Tibial artery (tissue), 4 donors: Measurements from ENCODE around the gene TMEM185A.
"Not testable (repeated sequence)": the region's sequence is repeated elsewhere in the genome, so short reads cannot be mapped to it uniquely, and the experiment has no call there.

Experiments used
- DNase-seq, 2 donors: peaks; one replicate each; pipeline ENCODE4 v3.0.0-alpha.2; 2019
- H3K27ac ChIP-seq, 2 donors: fragments of 200-600 bp; sonication (generic) in 1 of 2; 1 replicate in 1 of 2; 2 replicates in 1 of 2; pipeline ENCODE4 v1.5.1; 2018 to 2019; ENCODE audit warnings: mild to moderate bottlenecking in 1 of 2
- H3K27me3 ChIP-seq, 2 donors: fragments of 200-600 bp; sonication (generic) in 1 of 2; one replicate each; pipeline versions ENCODE4 v1.5.1 to v1.6.0; 2016 to 2019
- H3K36me3 ChIP-seq, 3 donors: fragments of 200-600 bp; sonication (generic) in 2 of 3; one replicate each; pipeline ENCODE4 v1.5.1; 2016 to 2019; ENCODE audit warnings: mild to moderate bottlenecking in 2 of 3
- H3K4me1 ChIP-seq, 4 donors: fragments of 200-600 bp; sonication (generic) in 2 of 4; 1 replicate in 3 of 4; 2 replicates in 1 of 4; pipeline ENCODE4 v1.5.1; 2016 to 2019
- H3K4me3 ChIP-seq, 2 donors: fragments of 200-600 bp; sonication (generic) in 1 of 2; 1 replicate in 1 of 2; 2 replicates in 1 of 2; pipeline ENCODE4 v1.5.1; 2018 to 2019; ENCODE audit warnings: mild to moderate bottlenecking in 2 of 2
- H3K9me3 ChIP-seq, 3 donors: fragments of 200-600 bp; sonication (generic) in 1 of 3; one replicate each; pipeline ENCODE4 v1.5.1; 2016 to 2019
- intact Hi-C: fragments of 100-400 bp; cut with DNase I; formaldehyde crosslinking; loops from one replicate; pipeline ENCODE4 v1.15.0; 2023; ENCODE audit warnings: low total_unique reads
- TF ChIP-seq, protein P1 (sequence below), 2 experiments: fragments of 200-600 bp in 1 of 2; fragments of 450-650 bp in 1 of 2; IDR thresholded peaks; one replicate each; pipeline ENCODE4 v1.5.1; 2017 to 2019; ENCODE audit warnings: antibody characterized with exemption in 2 of 2, mild to moderate bottlenecking in 1 of 2, moderate library complexity in 1 of 2

The TMEM185A gene

DNA sequence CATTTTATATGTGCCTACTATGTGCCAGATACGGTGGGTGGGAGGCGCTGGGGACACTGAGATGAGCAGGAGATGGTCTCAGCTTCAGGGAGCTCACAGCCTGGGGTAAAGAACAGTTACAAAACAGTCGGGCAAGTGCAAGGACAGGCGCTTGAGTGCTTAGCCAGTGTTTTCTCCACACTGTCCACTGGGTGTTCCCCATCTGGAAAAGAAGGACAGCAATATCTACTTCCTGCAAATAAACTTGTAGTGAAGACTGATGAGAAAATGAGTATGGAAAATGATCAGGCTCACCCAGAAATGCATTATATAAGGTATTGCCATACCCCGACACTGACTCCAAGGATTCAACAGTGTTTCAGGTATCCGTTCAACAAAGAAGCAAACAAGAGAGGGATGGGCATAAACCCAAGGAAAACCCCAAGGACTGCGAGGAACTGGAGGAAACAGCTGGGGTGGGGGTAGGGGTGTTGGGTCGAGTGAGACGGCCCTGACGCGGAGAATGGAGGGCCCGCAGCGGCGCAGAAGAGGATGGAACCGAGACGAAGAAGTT is 835 bp downstream of the TMEM185A start:
- H3K27me3 ChIP-seq = no peaks in the 10 kb centered on the region
- peaks cover 0 to 13% (median 0%) of the 10 kb centered on the region in 4 donors for H3K4me1 ChIP-seq
- no peak for DNase-seq
- H3K9me3 ChIP-seq = no peaks in the 10 kb centered on the region
- peak overlapping the region; percentile 67 to 72 for H3K27ac ChIP-seq
- intact Hi-C loops = loop anchor here (10.0 kb wide), 1 partner anchor 66 kb away; no protein-coding TSS in a partner anchor
- H3K4me3 ChIP-seq = peak overlapping the region; percentile 66 to 86
- TF ChIP-seq, protein P1, sequence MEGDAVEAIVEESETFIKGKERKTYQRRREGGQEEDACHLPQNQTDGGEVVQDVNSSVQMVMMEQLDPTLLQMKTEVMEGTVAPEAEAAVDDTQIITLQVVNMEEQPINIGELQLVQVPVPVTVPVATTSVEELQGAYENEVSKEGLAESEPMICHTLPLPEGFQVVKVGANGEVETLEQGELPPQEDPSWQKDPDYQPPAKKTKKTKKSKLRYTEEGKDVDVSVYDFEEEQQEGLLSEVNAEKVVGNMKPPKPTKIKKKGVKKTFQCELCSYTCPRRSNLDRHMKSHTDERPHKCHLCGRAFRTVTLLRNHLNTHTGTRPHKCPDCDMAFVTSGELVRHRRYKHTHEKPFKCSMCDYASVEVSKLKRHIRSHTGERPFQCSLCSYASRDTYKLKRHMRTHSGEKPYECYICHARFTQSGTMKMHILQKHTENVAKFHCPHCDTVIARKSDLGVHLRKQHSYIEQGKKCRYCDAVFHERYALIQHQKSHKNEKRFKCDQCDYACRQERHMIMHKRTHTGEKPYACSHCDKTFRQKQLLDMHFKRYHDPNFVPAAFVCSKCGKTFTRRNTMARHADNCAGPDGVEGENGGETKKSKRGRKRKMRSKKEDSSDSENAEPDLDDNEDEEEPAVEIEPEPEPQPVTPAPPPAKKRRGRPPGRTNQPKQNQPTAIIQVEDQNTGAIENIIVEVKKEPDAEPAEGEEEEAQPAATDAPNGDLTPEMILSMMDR (IDR thresholded peaks at IDR 0.05) = no peak
- H3K36me3 ChIP-seq = no peaks in the 10 kb centered on the region

DNA sequence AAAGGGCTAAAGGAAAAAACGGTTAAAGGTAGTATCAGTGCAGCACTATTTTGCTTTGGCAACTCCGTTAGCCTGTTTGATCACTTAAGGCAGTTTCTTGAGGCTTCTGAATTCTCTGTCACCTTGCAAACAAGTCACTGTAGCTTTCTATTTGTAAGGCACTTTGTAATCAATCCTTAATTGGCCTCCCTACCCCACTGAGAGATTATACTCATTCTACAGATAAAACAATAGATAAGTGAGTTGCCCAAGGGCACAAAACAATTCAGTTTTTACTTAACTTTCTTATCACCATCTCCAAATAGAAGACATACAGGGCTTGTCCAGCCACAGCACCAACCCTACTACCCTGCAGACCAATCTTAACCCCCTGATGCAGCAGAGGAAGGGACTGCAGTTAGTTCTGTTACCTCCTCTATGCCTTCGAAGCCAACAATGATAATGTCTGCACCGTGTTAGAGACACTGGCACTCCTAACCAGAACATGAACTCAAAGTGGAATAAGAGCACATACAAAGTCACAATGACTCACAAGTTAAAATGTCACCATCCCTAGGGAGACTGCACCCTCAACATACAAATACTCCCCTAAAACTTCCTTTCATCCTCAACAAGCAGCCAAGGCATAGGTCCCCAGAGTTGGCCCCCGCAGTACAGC is 1.7 kb downstream of the TMEM185A start:
- intact Hi-C loops = loop anchor here (10.0 kb wide), 1 partner anchor 65 kb away; no protein-coding TSS in a partner anchor
- H3K4me3 ChIP-seq = peak overlapping the region; percentile 66 to 86
- no peak overlapping the region for H3K27ac ChIP-seq

DNA sequence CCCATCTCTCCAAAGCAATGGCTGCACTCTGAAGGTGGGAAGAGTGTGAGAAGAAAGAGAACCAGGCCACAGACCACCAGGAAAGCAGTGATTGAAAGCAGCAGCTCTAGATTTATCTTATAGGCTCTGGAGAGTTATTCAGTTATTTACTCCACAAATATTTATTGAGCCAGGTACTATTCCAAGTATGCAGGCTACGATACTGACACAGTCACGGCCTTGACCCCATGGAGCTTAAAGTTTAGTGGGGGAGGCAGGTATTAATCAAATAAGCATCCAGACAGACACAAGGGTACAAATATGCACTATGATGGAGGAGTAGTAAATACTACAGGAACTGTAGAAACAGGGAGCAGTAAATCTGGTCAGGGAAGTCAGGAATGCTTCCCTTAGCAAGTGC is 2.8 kb downstream of the TMEM185A start:
- DNase-seq = no peak
- H3K27ac ChIP-seq = no peak overlapping the region
- H3K36me3 ChIP-seq = no peaks in the 10 kb centered on the region
- no peaks in the 10 kb centered on the region for H3K27me3 ChIP-seq
- TF ChIP-seq, protein P1 (IDR thresholded peaks at IDR 0.05) = no peak
- intact Hi-C loops = no loop called here
- H3K4me3 ChIP-seq = no peak overlapping the region
- H3K4me1 ChIP-seq = peaks cover 0 to 19% (median 0%) of the 10 kb centered on the region in 4 donors
- H3K9me3 ChIP-seq = no peaks in the 10 kb centered on the region

More for the DNA sequence above, 1.7 kb downstream of the TMEM185A start:
- TF ChIP-seq, protein P1 (IDR thresholded peaks at IDR 0.05) = no peak
- H3K4me1 ChIP-seq = peaks cover 0 to 13% (median 0%) of the 10 kb centered on the region in 4 donors
- DNase-seq = no peak
- no peaks in the 10 kb centered on the region for H3K36me3 ChIP-seq
- H3K9me3 ChIP-seq = no peaks in the 10 kb centered on the region
- no peaks in the 10 kb centered on the region for H3K27me3 ChIP-seq

DNA sequence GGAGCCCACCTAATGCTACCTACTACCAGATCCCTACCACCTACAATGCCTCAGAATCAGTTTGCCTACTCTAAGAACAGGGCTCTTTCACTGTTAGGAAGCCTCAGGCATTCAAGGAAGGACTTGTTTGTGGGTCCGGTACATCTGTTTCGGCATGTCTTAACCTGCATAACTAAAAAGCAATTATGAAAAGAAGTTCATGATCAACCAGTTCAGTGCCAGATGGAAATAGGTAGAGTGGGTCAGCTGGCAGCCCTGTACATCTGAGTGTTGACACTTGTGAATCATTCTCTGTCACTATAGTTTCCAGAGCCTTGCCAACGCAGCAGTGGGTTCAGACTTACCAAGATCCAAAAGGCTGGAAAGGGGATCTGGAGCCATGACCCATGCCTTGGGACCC is 3.3 kb downstream of the TMEM185A start:
- Histone ChIP-seq H3K27ac (no peak overlapping the region), H3K36me3 (no peaks in the 10 kb centered on the region), H3K9me3 (no peaks in the 10 kb centered on the region), H3K4me1 (peaks cover 0 to 19% (median 0%) of the 10 kb centered on the region in 4 donors), H3K4me3 (no peak overlapping the region), H3K27me3 (no peaks in the 10 kb centered on the region)
- TF ChIP-seq, protein P1 (IDR thresholded peaks at IDR 0.05) = no peak
- intact Hi-C loops = no loop called here
- DNase-seq = no peak

DNA sequence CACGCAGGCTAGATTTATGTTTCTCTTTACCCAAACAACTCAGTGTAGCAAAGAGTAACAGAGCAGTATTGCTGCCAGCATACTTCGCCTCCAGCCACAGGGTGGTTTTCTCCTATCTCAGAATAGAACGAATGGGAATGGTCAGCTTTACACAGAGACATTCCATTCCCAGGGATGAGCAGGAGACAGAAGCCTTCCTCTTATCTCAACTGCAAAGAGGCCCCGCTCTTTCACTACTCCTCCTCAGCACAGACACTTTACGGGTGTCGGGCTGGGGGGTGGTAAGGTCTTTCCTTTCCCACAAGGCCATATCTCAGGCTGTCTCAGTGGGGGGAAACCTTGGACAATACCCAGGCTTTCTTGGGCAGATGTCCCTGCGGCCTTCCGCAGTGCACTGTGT is 4.8 kb downstream of the TMEM185A start:
- H3K27me3 ChIP-seq, H3K36me3 ChIP-seq, H3K27ac ChIP-seq, DNase-seq, H3K4me3 ChIP-seq, intact Hi-C loops, H3K9me3 ChIP-seq: not testable (repeated sequence)
- peaks cover 0 to 19% (median 0%) of the 10 kb centered on the region in 4 donors for H3K4me1 ChIP-seq

DNA sequence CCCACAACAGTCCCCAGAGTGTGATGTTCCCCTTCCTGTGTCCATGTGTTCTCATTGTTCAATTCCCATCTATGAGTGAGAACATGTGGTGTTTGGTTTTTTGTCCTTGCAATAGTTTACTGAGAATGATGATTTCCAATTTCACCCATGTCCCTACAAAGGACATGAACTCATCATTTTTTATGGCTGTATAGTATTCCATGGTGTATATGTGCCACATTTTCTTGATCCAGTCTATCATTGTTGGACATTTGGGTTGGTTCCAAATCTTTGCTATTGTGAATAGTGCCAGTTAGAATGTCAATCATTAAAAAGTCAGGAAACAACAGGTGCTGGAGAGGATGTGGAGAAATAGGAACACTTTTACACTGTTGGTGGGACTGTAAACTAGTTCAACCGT is 11.9 kb downstream of the TMEM185A start:
- DNase-seq, H3K4me1 ChIP-seq, H3K27me3 ChIP-seq, H3K27ac ChIP-seq, H3K36me3 ChIP-seq, H3K4me3 ChIP-seq, H3K9me3 ChIP-seq, intact Hi-C loops: not testable (repeated sequence)
